NCI-H1694 treated with DMSO at 0.1 percent for 48 hours (cell line): ENCODE data around the gene VPS8.

Experiments
- DNase-seq: peaks from one replicate; lab custom pipeline; 2025; lab: John Stamatoyannopoulos, UW

VPS8 gene

GRCh38 chr3:184784731-184785500, 27.1 kb upstream of the VPS8 start:
- no peak for DNase-seq

DNA sequence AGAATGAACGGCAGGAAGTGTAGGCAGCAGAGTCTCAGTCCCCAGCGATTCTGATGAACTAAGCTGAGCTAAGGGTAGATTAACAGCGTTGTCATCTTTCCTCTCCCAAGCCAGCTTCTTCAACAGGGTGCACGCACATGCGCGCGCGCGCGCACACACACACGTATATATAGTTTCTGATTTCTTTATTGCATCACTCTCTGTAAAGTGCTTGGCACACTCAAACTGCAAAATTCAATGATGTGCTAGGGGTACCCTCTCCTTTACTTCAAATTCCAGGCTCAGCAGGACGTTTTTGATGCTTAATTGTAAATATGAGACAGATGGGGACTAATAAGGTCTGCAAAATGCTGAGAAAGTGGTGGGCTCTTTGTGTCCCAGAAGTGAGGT, 26.1 kb upstream of the VPS8 start:
- no peak for DNase-seq

- no peak for DNase-seq
These were observed 25.6 kb upstream of the VPS8 start for GRCh38 chr3:184786280-184786941.

DNA sequence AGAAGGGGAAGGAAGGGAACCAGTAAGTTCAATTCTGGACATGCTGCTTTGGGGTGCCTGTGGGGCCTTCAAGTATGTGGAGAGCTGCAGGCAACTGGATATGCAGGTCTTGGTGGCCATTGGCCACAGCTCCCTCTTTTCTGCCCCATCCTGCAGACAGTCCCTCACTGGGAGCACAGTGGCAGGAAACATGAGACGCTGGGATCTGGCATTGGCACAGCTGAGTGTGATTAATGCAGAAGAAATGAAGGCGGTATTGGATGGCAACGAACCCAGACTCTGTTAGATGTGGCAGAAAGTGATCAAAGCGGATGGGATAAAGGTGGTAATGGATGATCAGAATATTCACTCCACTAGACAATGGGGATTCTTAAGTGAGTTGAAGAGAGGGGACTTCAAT, 23.2 kb upstream of the VPS8 start:
- no peak for DNase-seq

- peak; percentile 72 for DNase-seq
These were observed 22.5 kb upstream of the VPS8 start for GRCh38 chr3:184789314-184789998.

- DNase-seq: no peak
These were observed 20.8 kb upstream of the VPS8 start for GRCh38 chr3:184791171-184791570.

DNA sequence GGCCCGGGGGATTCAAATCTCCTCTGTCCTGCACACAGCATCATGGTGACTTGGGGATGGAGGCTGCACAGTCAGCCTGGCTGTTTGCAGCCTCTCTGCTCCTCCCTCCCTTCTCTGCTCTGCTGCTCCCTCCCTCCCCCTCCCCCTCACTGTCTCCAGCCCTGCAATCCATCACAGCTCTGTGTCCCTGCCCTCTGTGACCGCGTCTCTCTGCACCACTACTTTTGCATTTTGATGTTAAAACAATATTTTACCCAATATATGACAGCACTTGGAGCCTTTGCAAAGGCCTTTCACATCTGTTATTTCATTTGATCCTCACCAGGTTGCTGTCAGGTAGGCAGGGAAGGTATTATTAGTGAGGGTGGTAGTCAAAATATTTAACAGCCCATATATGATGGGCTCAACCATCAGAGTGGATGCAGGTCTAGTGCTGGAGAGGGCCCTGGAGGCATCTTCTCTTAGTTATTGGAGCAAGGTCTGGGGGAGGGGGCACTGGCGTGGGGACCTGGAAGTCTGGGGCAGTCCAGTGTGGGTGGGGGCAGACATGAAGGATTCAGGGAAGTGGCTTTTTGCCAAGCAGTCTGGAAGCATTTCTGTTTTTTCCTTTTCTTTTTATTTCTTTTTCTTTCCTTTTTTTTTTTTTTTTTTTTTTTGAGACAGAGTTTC, 16.3 kb upstream of the VPS8 start:
- DNase-seq: no peak

DNA sequence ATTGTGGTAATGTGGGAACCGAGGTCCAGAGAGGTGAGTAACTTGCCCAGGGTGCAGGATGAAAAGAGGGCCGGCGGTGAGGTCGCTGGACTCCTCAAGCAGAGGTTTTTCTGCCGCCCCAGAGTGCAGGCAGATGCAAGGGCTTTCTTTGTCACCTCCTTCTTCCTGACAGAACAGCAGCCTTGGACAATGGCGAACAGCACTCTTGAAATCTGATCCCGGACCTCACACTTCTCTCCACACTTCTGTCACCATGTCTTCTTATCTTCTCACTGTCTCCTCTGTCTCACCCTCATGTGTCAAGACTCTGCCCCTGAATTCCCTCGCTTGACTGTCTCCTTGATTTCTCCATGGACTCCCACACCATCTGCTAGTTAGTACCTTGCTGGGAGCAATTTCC, 15.4 kb upstream of the VPS8 start:
- no peak for DNase-seq

DNA sequence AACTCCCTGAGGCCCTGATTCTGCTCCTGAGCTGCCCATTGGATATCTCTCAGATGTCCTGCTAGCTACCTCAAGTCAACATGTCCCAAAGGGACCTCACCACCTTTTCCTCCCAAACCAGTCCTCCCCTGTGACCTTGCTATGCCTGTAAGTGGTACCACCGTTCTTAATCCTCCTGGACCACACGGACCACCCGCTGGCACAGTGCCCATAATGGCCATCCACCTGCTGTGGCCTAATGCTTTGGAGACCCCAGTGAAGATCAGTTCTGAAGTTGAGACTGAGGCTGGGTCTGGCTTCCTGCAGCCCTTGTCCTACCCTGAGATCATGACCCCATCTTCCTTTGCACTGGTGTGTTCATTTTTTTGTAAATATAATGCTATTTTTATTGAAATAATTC, 15.0 kb upstream of the VPS8 start:
- no peak for DNase-seq

DNA sequence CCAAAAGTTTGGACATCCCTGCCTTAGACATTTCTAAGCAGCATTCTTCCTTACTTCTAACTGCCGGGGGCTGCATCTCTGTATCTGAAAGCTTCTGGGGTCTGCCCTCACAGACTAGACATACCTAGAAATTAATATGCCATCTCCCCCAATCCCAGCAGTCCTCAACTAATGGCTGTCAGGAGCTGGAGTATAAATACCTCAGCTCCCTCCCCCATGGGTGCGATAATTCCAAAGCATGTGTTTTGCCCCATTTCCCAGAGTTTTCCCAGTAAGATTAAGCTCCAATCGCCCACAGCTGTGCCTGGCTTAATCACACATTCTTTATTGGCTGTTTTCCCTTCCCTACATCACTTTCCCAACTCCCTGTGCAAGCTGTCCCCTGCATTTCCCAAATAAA, 13.8 kb upstream of the VPS8 start:
- DNase-seq: no peak

DNA sequence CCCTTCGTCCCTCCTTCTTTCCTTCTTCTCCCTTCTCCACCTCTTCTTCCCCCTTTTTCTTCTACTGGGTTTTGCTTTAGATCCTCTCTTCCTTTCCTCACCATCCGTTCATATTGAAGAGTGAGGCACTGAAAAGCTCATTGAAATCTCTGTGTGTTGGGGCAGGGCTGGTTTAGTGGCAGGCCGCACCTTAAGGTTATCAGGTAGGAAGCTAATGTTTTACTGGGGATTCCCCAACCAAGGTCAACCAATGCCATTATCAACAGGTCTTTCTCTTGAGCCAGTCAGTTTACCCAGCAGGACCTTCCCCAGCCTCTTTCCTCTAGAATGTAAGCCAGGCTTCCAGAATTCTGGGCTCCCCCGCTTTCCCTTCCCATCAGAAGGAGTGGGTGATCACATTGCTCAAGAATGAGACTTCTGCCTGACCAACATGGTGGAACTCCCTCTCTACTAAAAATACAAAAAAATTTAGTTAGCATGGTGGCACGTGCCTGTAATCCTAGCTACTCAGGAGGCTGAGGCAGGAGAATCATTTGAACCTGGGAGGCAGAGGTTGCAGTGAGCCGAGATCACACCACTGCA, 11.5 kb upstream of the VPS8 start:
- DNase-seq: no peak

DNA sequence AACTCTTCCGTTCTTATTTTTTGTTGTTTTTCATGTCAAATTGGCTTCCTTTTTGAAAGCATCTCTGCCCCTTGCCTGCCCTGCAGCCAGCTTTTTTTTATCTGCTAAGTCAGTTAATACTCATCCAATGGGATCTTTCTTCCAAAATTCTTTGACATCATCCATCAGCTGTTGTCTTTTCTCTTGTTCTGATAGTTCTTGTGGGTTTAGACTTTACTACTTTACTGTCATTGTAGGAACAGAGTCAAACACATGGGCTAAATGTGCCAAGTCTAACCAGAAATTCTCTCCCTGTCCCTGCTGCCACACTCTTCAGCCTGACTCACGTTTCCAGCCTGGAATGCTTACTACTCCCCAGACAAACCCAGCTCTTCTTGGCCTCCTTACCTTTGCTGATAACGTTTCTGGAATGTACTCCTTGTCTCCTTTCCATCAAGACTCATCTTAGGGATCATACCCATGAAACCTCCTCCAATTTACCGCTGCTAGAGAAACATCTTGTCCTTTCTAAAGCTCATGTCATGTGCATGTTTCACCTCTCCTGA, 10.7 kb upstream of the VPS8 start:
- DNase-seq: no peak

DNA sequence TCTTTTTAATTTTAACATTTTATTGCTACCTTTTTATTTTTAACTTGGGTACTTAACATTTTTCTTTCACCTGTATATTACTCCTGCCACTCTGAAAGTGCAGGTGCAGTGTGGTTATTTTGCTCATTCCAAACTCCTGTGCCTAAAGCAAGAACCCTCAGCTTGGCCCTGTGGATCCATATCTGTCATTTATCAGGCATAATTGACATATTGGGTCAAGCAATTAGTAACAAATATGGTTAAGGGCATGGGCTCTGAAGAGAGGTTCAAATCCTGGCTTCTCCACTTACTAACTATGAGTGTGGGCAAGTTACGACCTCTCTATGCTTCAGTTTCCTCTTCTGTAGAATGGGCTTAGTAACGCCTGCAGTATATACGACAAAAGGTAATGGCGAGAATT, 9.8 kb upstream of the VPS8 start:
- no peak for DNase-seq

DNA sequence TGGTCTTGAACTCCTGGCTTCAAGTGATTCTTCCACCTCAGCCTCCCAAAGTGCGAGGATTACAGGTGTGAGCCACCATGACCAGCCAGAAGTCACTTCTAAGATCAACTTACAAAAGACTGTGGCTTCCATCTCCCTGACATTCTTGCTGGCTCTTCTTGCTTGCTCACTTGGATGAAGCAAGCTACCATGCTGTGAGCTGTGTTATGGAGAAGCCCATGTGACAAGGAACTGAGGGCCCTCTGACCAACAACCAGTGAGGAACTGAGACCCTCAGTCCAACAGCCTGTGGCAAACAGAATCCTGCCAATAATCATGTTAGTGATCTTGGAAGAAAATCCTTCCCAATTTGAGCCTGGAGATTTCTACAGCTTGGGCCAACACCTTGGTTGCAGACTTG, 7.2 kb upstream of the VPS8 start:
- no peak for DNase-seq

DNA sequence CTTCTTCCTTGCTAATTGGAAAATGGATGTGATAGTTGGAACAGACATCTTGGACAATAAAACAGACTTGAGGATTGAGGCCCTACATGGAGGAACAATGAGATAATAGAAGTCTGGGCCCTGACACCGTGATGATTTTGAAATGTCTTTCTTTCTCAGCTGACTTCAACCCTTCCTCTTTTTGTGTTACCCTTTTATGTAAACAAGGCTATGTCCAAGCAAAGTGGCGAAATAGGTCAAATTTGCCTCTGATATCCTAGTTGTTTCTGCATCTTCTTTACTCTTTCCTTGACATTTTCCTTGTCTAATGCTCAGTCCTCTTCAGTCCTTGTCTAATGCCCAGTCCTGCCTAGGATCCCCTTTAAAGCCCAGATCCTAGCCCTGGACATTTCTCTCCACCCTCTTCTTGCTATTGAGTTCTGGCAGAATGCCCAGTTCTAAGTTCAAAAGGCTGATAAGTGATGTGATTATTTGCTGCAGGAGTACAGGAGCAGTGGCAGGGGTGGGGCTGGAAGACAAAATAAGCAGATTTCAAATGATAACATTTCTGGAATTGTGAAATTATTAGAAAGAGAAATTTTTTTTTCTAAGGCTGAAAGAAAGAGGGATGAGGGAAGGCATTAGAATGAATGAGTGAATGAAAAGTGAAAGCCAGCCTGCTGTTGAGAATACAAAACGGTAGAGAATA, 6.5 kb upstream of the VPS8 start:
- DNase-seq: no peak

- peak; percentile 42 for DNase-seq
These were observed 5.2 kb upstream of the VPS8 start for GRCh38 chr3:184806567-184807271.

GRCh38 chr3:184807549-184807948, 4.4 kb upstream of the VPS8 start:
- peak; percentile 84 for DNase-seq

GRCh38 chr3:184808021-184808420, 3.9 kb upstream of the VPS8 start:
- DNase-seq: peak; percentile 35

- no peak for DNase-seq
These were observed 1.8 kb upstream of the VPS8 start for GRCh38 chr3:184810146-184810545.

- DNase-seq: no peak
These were observed 932 bp upstream of the VPS8 start for GRCh38 chr3:184811034-184811433.

- no peak for DNase-seq
These were observed 335 bp upstream of the VPS8 start for GRCh38 chr3:184811663-184811998.
